RKO (cell line): ENCODE data around the gene RAB3GAP2.
"Not testable (repeated sequence)": the region's sequence is repeated elsewhere in the genome, so short reads cannot be mapped to it uniquely, and the experiment has no call there.

Experiments used
- DNase-seq: peaks from one replicate; pipeline ENCODE4 v3.0.0-alpha.2; 2016; ENCODE audit warnings: low spot score

Gene RAB3GAP2

DNA sequence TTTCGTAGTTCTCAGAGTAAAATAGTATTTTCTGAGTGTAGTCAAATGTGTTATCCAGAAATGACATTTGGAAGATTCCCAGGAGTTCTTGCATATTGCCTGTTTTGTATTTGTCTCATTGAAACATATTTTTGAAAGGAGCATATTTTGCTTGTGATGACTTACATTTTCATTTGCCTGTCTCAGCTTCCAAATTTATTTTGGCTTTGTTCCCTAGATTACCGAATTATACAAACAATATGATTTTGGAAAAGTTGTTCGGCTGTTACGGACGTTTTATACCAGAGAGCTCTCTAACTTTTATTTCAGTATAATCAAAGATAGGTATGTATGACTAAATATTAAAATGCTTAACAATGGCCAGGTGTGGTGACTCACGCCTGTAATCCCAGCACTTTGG, 132.3 kb downstream of the RAB3GAP2 start:
- no peak for DNase-seq

DNA sequence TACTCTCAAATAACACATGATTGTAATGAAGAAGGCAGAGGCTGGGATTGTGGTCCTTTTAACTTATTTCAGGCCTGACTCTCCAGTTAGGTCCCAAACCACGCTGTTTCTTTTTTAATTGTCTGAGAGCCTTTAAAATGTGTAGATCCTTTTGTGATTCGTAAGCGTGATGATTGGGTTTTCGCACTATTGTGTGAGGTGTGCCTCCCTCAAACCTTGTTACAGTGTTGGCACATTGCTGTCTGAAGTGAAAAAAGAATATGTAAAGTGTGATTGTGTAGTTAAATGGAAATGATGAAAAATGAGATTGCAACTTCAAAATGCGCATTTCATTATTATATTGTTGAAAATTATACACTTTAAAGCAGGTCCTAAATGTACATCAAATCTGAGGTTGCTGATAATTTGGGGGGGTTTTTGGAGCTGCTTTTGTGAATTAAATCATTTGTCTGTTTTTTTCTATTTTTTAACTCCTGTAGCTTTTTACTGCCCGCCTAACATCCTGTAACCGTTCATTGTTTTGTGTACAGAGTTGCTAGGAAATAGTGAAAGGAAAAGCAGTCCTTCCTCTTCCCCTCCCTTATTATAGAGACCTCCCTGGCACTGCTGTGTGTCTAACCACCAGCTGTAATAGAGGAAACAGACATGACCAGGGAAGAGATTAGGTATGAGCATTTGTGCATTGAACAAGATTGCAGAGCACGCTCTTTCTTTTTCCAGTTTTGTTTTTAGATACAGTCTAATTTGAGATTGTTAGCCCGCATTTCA, 135.1 kb downstream of the RAB3GAP2 start:
- no peak for DNase-seq

DNA sequence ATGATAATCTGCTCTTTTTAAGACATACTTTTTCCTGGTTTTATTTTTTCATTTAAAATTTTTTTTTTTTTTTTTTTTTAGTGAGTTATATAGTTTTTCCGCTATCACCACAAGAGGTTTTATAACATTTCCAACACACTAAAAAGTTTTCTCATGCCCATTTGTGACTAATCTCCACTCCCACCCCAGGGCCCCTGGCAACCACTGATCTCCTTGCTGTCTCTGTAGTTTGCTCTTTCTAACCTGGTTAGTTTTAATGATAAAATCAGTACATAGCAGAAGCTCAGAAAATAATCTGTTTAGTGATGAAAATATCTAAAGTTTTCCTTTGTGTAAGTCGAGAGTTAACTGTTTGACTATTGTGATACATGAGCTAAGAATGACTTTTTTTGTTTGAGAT, 136.5 kb downstream of the RAB3GAP2 start:
- no peak for DNase-seq

DNA sequence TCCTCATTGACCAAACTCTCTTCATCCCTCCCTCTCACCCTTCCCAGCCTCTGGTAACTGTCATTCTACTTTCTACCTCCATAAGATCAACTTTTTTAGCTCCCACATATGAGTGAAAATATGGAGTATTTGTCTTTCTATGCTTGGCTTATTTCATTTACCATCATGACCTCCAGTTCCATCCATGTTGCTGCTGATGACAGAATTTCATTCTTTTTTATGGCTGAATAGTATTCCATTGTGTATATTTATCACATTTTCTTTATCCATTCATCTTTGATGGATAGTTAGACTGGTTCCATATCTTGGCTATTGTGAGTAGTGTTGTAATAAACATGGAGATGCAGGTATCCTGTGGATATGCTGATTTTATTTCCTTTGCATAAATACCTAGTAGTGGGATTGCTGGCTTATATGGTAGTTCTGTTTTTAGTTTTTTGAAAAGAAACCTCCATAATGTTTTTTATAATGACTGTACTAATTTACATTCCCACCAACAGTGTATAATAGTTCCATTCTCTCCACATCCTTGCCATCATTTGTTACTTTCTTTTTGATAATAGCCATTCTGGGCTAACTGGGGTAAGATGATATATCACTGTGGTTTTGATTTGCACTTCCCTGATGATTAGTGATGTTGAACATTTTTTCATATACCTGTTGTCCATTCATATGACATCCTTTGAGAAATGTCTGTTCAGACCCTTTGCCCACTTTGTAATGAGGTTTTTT, 142.6 kb downstream of the RAB3GAP2 start:
- DNase-seq, result no peak

DNA sequence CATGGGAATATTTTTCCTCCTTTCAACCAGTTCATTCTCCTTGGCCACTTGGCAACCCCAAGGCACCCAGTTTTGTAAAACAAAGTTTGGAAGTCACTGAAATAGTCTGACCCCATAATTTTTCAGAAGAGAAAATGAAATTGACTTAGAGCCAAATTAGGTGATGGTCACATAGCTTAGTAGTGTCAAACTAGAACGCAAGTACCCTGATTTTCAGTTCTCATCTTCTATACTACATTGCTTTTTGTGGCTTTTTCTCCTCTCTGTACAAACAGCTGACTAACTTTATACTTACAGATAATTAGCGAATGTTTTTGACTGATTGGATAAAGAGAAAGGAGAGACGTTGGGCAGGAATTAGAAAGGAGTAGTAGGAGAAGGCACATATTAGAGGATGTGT, 145.2 kb downstream of the RAB3GAP2 start:
- no peak for DNase-seq

DNA sequence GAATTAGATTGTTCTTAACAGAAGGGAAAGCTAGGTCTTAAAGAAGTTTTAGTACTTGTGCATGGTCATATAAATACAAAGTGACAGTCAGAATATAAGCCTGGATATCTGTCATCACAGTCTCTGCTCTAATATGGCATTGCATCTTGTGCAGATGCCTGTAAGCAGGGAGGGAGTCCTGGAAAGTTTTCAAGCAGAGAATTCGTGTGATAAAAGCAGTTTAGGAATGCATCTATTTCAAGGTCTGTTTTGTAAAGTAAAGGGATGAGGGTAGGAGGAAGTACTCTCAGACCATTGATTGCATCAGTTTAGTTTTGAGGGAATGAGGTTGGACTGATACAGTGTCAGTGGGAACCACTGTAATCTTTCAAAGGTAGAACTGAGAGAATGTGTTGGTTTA, 147.7 kb downstream of the RAB3GAP2 start:
- no peak for DNase-seq

DNA sequence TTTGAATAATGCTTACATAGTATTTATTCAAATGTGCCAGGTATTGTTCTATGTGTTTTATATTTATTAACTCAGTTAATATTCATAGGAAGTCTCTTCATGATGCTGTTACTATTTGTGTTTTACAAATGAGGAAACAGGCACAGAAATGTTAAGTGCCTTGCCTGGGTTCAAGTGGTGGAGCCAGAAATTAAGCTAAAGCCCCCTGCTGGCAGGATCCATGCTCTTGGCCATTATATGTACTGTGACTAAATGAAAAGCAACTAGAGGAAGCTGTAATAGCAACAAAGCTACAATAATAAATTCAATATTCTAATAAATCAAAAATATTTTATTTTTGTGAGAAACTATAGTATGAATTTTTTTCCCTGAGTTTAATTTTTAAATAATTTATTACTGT, 148.4 kb downstream of the RAB3GAP2 start:
- DNase-seq, result peak; percentile 38

DNA sequence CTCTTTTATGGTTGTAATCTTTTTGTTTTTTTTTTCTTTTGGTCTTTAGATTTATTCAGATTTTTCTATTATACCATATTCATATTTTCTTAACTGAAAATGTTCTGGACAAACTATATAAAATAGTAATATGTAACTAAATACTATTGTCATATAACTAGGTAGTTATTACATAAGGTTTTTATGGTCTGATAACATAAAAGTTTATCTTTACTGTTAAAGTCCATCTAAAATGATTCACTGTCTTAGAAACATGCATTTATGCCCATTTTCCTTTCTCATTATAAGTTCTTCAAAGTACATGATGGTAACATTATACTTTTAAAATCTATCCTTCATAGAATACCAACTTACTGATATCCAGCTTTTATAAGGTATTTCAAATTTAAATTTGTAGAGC, 149.2 kb downstream of the RAB3GAP2 start:
- no peak for DNase-seq

DNA sequence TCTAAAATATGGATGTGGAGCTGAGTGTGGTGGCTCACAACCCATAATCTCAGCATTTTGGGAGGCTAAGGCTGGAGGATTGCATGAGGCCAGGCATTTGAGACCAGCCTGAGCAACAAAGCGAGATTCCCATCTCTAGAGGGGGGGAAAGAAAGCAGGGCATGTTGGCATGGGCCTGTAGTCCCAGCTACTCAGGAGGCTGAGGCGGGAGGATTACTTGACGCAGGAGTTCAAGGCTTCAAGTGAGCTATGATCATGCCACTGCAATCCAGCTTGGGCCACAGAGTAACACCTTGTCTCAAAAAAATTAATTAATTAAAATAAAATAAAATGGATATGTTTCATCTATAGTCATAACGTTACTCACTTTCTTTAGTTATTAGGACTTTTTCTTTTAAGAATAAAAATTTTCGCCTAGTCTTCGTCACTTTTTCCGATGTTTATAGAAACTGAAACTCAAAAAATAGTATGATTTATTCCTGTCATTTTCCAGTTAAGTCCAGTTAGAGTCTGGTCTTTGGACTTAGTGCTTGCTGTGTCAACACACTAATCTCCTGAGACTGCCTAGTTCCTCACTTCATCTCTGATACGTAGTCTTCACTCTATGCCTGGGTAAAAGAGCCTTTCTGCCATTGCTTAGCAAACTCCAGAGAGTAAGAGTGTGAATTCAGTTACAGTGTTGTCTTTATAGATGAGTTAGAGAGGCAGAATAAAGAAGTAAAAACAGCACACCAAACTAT, 150.3 kb downstream of the RAB3GAP2 start:
- DNase-seq, result no peak

DNA sequence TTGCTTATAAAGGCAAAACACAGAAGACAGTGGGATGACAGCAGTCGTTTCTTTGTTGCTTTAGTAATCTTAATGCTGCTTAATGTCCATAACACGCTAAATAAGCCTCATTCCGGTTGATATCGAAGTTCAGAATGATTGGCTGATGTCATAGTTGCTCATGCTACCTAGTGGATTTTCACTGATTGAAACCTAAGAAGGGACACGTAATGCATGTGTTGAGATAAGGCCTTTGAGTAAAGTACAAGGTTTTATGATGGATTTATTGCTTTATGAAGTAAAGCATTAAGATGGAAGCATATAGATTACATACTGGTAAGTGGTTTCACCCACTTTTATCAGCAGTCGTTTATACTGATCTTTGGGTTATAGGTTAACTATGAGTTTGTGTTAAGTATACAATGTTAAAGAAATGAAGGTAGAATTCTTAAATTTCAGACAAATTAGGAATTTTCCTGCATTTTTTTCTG, 153.2 kb downstream of the RAB3GAP2 start:
- no peak for DNase-seq

DNA sequence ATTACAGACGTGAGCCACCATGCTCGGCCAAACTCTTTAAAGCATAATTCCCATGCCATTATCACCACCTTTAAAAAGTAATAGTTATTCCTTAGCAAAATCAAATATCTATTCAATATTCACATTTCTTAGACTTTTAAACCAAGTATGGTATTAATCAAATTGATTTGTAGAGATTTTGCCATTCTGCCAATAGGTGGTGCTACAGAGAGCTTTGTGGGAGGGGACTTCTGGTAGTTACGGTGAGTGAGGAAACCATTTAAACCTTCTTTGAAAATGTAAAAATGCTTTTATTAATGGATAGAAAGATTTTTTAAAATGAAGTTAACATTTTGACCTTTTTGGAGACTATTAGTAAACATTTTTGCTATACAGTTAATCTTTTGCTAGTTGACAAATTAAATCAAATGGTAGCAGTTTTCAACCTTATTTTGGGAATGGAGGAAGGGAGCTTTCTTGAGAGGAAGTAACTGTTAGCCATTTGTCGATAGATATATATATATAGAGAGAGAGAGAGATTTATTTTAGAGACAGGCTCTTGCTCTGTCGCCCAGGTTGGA, 159.0 kb downstream of the RAB3GAP2 start:
- peak; percentile 47 for DNase-seq

DNA sequence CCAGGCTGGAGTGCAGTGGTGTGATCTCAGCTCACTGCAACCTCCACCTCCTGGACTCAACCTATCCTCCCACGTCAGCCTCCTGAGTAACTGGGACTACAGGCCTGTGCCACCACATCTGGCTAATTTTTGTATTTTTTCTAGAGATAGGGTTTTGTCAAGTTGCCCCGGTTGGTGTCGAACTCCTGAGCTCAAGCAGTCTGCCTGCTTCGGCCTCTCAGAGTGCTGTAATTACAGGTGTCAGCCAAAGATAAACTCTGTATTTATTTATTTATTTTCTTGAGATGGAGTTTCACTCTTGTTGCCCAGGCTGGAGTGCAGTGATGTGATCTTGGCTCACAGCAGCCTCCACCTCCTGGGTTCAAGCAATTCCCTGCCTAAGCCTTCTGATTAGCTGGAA, 159.7 kb downstream of the RAB3GAP2 start:
- DNase-seq, result not testable (repeated sequence)

DNA sequence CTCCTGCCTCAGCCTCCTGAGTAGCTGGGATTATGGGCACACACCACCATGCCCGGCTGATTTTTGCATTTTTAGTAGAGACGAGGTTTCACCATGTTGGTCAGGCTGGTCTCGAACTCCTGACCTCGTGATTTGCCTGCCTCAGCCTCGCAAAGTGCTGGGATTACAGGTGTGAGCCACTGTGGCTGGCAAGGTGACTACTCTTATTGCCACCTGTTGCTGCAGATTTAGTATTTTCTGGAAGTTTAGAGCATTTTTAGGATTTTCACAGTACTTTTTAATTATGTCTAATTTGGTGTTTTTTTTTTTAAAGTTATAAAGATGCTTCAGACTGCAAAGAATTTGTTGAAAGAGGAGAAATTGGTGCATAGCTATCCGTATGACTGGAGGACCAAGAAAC, 161.8 kb downstream of the RAB3GAP2 start:
- DNase-seq, result not testable (repeated sequence)

DNA sequence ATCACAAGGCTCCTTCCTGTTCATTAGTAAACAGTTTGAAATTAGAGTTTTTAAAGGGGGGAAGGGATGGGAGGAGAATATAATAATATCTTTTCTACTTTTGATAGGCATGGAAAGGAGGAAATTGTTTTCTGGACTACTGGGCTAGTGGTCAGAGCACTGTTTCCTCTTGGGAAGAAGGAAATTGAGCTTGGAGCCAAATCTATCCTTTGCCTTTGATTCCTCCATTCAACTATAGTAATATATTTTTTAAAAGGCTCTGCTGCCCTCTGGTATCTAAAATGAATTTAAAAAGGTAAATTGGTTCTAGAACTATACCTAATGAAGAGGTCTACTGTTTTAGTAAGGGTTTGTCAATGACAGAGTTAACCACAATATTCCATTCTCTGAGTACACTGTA, 172.4 kb downstream of the RAB3GAP2 start:
- no peak for DNase-seq
